Fibroblast of lung (primary cell): Measurements from ENCODE around the gene DGAT2. TPM values are rescaled to one million over a fixed set of nuclear protein-coding genes. Genes with fewer than 3 reads are reported as not detected.

Source experiments
- DNase-seq, 2 donors: peaks; one replicate each; pipeline versions ENCODE4 v3.0.0 to v3.0.0-alpha.2; 2010; ENCODE audit warnings: low read depth in 2 of 2
- H2AFZ ChIP-seq: 2 replicates; pipeline ENCODE4 v1.5.1; 2012; ENCODE audit warnings: low read length, control low read depth, inconsistent platforms
- H3K27ac ChIP-seq: 2 replicates; pipeline ENCODE4 v1.5.1; 2011; ENCODE audit warnings: low read length, control low read depth; ENCODE audit not compliant: insufficient read depth
- H3K27me3 ChIP-seq: 2 replicates; pipeline ENCODE4 v1.5.1; 2011; ENCODE audit warnings: mild to moderate bottlenecking, low read length; ENCODE audit not compliant: control insufficient read depth, insufficient read depth
- H3K36me3 ChIP-seq: 2 replicates; pipeline ENCODE4 v1.5.1; 2011; ENCODE audit warnings: low read length; ENCODE audit not compliant: control insufficient read depth, insufficient read depth
- H3K4me1 ChIP-seq: 2 replicates; pipeline ENCODE4 v1.5.1; 2011; ENCODE audit warnings: low read length; ENCODE audit not compliant: control insufficient read depth, insufficient read depth; ENCODE audit errors: extremely low read depth
- H3K4me2 ChIP-seq: 2 replicates; pipeline ENCODE4 v1.5.1; 2011; ENCODE audit warnings: low read length, control low read depth; ENCODE audit not compliant: insufficient read depth; ENCODE audit errors: extremely low read depth
- H3K4me3 ChIP-seq, 4 experiments: fragments of 200-600 bp in 1 of 4; sonication (generic) in 1 of 4; replicated peaks in 1 of 4; 2 replicates each; pipeline ENCODE4 v1.5.1; 2011 to 2016; ENCODE audit warnings: low read length in 4 of 4, low read depth in 3 of 4, mild to moderate bottlenecking in 3 of 4, control low read depth in 2 of 4, inconsistent platforms in 1 of 4, mixed read lengths in 1 of 4; ENCODE audit not compliant: insufficient read depth in 1 of 4; ENCODE audit errors: control extremely low read depth in 1 of 4
- H3K79me2 ChIP-seq: 2 replicates; pipeline ENCODE4 v1.5.1; 2012; ENCODE audit warnings: mild to moderate bottlenecking, low read length, inconsistent platforms; ENCODE audit not compliant: control insufficient read depth, insufficient read depth
- H3K9ac ChIP-seq: 2 replicates; pipeline ENCODE4 v1.5.1; 2011; ENCODE audit warnings: mild to moderate bottlenecking, low read length, control low read depth; ENCODE audit not compliant: insufficient read depth
- H3K9me3 ChIP-seq: 2 replicates; pipeline ENCODE4 v1.5.1; 2012; ENCODE audit warnings: low read depth, low read length; ENCODE audit not compliant: control insufficient read depth, insufficient read depth
- H4K20me1 ChIP-seq: 2 replicates; pipeline ENCODE4 v1.5.1; 2011; ENCODE audit warnings: low read length; ENCODE audit not compliant: control insufficient read depth, insufficient read depth; ENCODE audit errors: extremely low read depth
- CTCF ChIP-seq, 2 donors: IDR thresholded peaks in 1 of 2; conservative IDR thresholded peaks in 1 of 2; 1 replicate in 1 of 2; 2 replicates in 1 of 2; pipeline ENCODE4 v1.5.1; 2011 to 2012; ENCODE audit warnings: low read length in 2 of 2, control low read depth in 1 of 2, inconsistent platforms in 1 of 2, low read depth in 1 of 2, mild to moderate bottlenecking in 1 of 2
- EZH2 ChIP-seq: IDR thresholded peaks from 2 replicates; pipeline ENCODE4 v1.5.1; 2012; ENCODE audit warnings: low read length, control low read depth, mild to moderate bottlenecking; ENCODE audit errors: missing control alignments
- polyA plus RNA-seq, 2 donors: library from polyadenylated mRNA; depleted of rRNA in 1 of 2; stranded (reverse) in 1 of 2; unstranded in 1 of 2; fragments of >200 nt; gene quantifications; 2 replicates each; pipeline ENCODE4 v1.2.1, GENCODE V29; 2011 to 2012; ENCODE audit warnings: missing spikeins in 1 of 2
- total RNA-seq: library from RNA; depleted of rRNA; stranded (reverse); fragments of >200 nt; gene quantifications from 2 replicates; pipeline ENCODE4 v1.2.1, GENCODE V29; 2014

DGAT2 gene
- total and polyA plus RNA-seq, 2 donors (not counting 1 experiment from before 2014, with no cell fraction given), result 0.32 to 1.3 TPM

- Histone ChIP-seq H2AFZ (no peak overlapping the region), H3K79me2 (peaks cover 5% of the 10 kb centered on the region), H3K4me3 (no peak overlapping the region), H3K36me3 (no peaks in the 10 kb centered on the region), H3K27ac (no peak overlapping the region), H3K27me3 (no peaks in the 10 kb centered on the region), H3K4me1 (peaks cover 4% of the 10 kb centered on the region), H3K9me3 (no peaks in the 10 kb centered on the region), H3K4me2 (no peak overlapping the region), H3K9ac (no peak overlapping the region), H4K20me1 (no peaks in the 10 kb centered on the region)
- no peak for DNase-seq
- TF ChIP-seq CTCF (conservative IDR thresholded peaks at IDR 0.05 in 1 of 2, IDR thresholded peaks at IDR 0.05 in 1 of 2; ENCODE audit: low read depth in 1 of 2, low read length in 2 of 2) (no peak), EZH2 (no peak)
These were observed 59.0 kb downstream of the DGAT2 start for GRCh38 chr11:75827562-75827961.

GRCh38 chr11:75831915-75832502, 63.4 kb downstream of the DGAT2 start:
- Histone ChIP-seq H3K27ac (no peak overlapping the region), H3K36me3 (no peaks in the 10 kb centered on the region), H3K9me3 (no peaks in the 10 kb centered on the region), H4K20me1 (no peaks in the 10 kb centered on the region), H2AFZ (no peak overlapping the region), H3K27me3 (no peaks in the 10 kb centered on the region), H3K79me2 (no peaks in the 10 kb centered on the region), H3K4me3 (no peak overlapping the region), H3K4me2 (no peak overlapping the region), H3K9ac (no peak overlapping the region), H3K4me1 (peaks cover under 1% of the 10 kb centered on the region)
- no peak for DNase-seq
- TF ChIP-seq CTCF (conservative IDR thresholded peaks at IDR 0.05 in 1 of 2, IDR thresholded peaks at IDR 0.05 in 1 of 2; ENCODE audit: low read depth in 1 of 2, low read length in 2 of 2) (no peak), EZH2 (no peak)

GRCh38 chr11:75834728-75835127, 66.2 kb downstream of the DGAT2 start:
- DNase-seq, result no peak
- no peak for TF ChIP-seq CTCF (conservative IDR thresholded peaks at IDR 0.05 in 1 of 2, IDR thresholded peaks at IDR 0.05 in 1 of 2; ENCODE audit: low read depth in 1 of 2, low read length in 2 of 2)
- TF ChIP-seq EZH2, result no peak
- no peaks in the 10 kb centered on the region for H4K20me1 ChIP-seq
- H3K36me3 ChIP-seq, result no peaks in the 10 kb centered on the region
- H3K27me3 ChIP-seq, result no peaks in the 10 kb centered on the region
- H3K4me1 ChIP-seq, result no peaks in the 10 kb centered on the region
- no peak overlapping the region for H3K9ac ChIP-seq
- H3K9me3 ChIP-seq, result no peaks in the 10 kb centered on the region
- H3K4me3 ChIP-seq, result no peak overlapping the region
- H3K27ac ChIP-seq, result no peak overlapping the region
- no peak overlapping the region for H2AFZ ChIP-seq
- H3K4me2 ChIP-seq, result no peak overlapping the region
- no peaks in the 10 kb centered on the region for H3K79me2 ChIP-seq
